WTC11 (cell line): ENCODE measurements around the gene SLC7A4. TPM values are rescaled to one million over a fixed set of nuclear protein-coding genes. Genes with fewer than 3 reads are reported as not detected.

ENCODE experiments used
- ATAC-seq: fragments of 200-7000 bp; cut with Tn5 transposase; 2 replicates; pipeline ENCODE4 v1.10.0; 2021; ENCODE audit warnings: mild to moderate bottlenecking, moderate library complexity
- Bru-seq: library from RNA; stranded (reverse); fragments of 400-500 nt; gene quantifications from one replicate; lab custom pipeline; 2021; lab: Mats Ljungman, UMichigan
- CTCF ChIA-PET: fragments of 300-600 bp; sonication (Branson Sonifier 250); formaldehyde crosslinking; loops from one replicate; lab custom pipeline; 2021; ENCODE audit warnings: antibody characterized with exemption; lab: Charles Lee
- POLR2A ChIA-PET: fragments of 350-600 bp; sonication (Branson Sonifier 250); formaldehyde crosslinking; loops from one replicate; lab custom pipeline; 2021; ENCODE audit warnings: antibody characterized with exemption; lab: Charles Lee
- DNase-seq: peaks from one replicate; pipeline ENCODE4 v3.0.0; 2021; ENCODE audit warnings: low spot score
- H3K27ac Mint-ChIP-seq: 2 replicates; pipeline ENCODE4 v1.8.0; 2021; ENCODE audit warnings: mixed read lengths
- H3K27me3 Mint-ChIP-seq: 2 replicates; pipeline ENCODE4 v1.8.0; 2021; ENCODE audit warnings: low read depth, mild to moderate bottlenecking, moderate library complexity, mixed read lengths
- H3K36me3 Mint-ChIP-seq: 2 replicates; pipeline ENCODE4 v1.8.0; 2021; ENCODE audit warnings: mixed read lengths
- H3K4me1 Mint-ChIP-seq: 2 replicates; pipeline ENCODE4 v1.8.0; 2022; ENCODE audit warnings: mixed read lengths
- H3K4me3 Mint-ChIP-seq: 2 replicates; pipeline ENCODE4 v1.8.0; 2021; ENCODE audit warnings: mild to moderate bottlenecking, moderate library complexity, mixed read lengths
- H3K9me3 Mint-ChIP-seq: 2 replicates; pipeline ENCODE4 v1.8.0; 2021; ENCODE audit warnings: mixed read lengths
- CBFB ChIP-seq: sonication (generic); formaldehyde crosslinking; IDR thresholded peaks from 2 replicates; pipeline ENCODE4 v1.8.1; 2022; ENCODE audit warnings: mild to moderate bottlenecking, low read depth, missing genetic modification reagents
- ESRRA ChIP-seq: sonication (generic); formaldehyde crosslinking; IDR thresholded peaks from 2 replicates; pipeline ENCODE4 v1.8.1; 2022; ENCODE audit warnings: mild to moderate bottlenecking, missing genetic modification reagents, borderline replicate concordance
- FOXJ3 ChIP-seq: sonication (generic); formaldehyde crosslinking; IDR thresholded peaks from 2 replicates; pipeline ENCODE4 v1.9.0; 2021; ENCODE audit warnings: missing genetic modification reagents, mild to moderate bottlenecking, borderline replicate concordance
- HMGXB4 ChIP-seq: sonication (generic); formaldehyde crosslinking; IDR thresholded peaks from 2 replicates; pipeline ENCODE4 v1.8.1; 2023; ENCODE audit warnings: mild to moderate bottlenecking, moderate library complexity, missing genetic modification reagents
- MYBL2 ChIP-seq: sonication (generic); formaldehyde crosslinking; IDR thresholded peaks from 2 replicates; pipeline ENCODE4 v1.8.1; 2023; ENCODE audit warnings: mild to moderate bottlenecking, moderate library complexity, missing genetic modification reagents
- NFYB ChIP-seq: sonication (generic); formaldehyde crosslinking; conservative IDR thresholded peaks from 2 replicates; pipeline ENCODE4 v1.8.0; 2022; ENCODE audit warnings: low read depth, missing genetic modification reagents
- NR2C2 ChIP-seq: sonication (generic); formaldehyde crosslinking; IDR thresholded peaks from 2 replicates; pipeline ENCODE4 v1.8.0; 2022; ENCODE audit warnings: mild to moderate bottlenecking, missing genetic modification reagents
- RELA ChIP-seq: sonication (generic); formaldehyde crosslinking; IDR thresholded peaks from 2 replicates; pipeline ENCODE4 v1.8.1; 2022; ENCODE audit warnings: missing genetic modification reagents, mild to moderate bottlenecking, borderline replicate concordance
- SMAD3 ChIP-seq: sonication (generic); formaldehyde crosslinking; IDR thresholded peaks from 2 replicates; pipeline ENCODE4 v1.8.0; 2022; ENCODE audit warnings: missing genetic modification reagents, mild to moderate bottlenecking, borderline replicate concordance
- SMAD4 ChIP-seq: sonication (generic); formaldehyde crosslinking; IDR thresholded peaks from 2 replicates; pipeline ENCODE4 v1.8.0; 2022; ENCODE audit warnings: mild to moderate bottlenecking, missing genetic modification reagents
- SOX15 ChIP-seq: fragments of 250-450 bp; sonication (Bioruptor Pico); IDR thresholded peaks from 2 replicates; pipeline ENCODE4 v1.9.0; 2021; ENCODE audit warnings: mild to moderate bottlenecking
- SP1 ChIP-seq: sonication (generic); formaldehyde crosslinking; conservative IDR thresholded peaks from 2 replicates; pipeline ENCODE4 v1.8.1; 2022; ENCODE audit warnings: missing genetic modification reagents
- TCF7 ChIP-seq: sonication (generic); formaldehyde crosslinking; IDR thresholded peaks from 2 replicates; pipeline ENCODE4 v1.8.0; 2022; ENCODE audit warnings: mild to moderate bottlenecking, low read depth, missing genetic modification reagents, moderate library complexity
- TEAD4 ChIP-seq: sonication (generic); formaldehyde crosslinking; IDR thresholded peaks from 2 replicates; pipeline ENCODE4 v1.8.0; 2022; ENCODE audit warnings: mild to moderate bottlenecking, missing genetic modification reagents
- ZNF121 ChIP-seq: sonication (generic); formaldehyde crosslinking; IDR thresholded peaks from 2 replicates; pipeline ENCODE4 v1.8.0; 2023; ENCODE audit warnings: missing genetic modification reagents
- ZNF281 ChIP-seq: sonication (generic); formaldehyde crosslinking; IDR thresholded peaks from 2 replicates; pipeline ENCODE4 v1.8.0; 2023; ENCODE audit warnings: mild to moderate bottlenecking, missing genetic modification reagents
- ZNF317 ChIP-seq: sonication (generic); formaldehyde crosslinking; IDR thresholded peaks from 2 replicates; pipeline ENCODE4 v1.8.1; 2023; ENCODE audit warnings: low read depth, mild to moderate bottlenecking, moderate library complexity, missing genetic modification reagents, borderline replicate concordance
- ZNF512 ChIP-seq: sonication (generic); formaldehyde crosslinking; IDR thresholded peaks from 2 replicates; pipeline ENCODE4 v1.8.1; 2022; ENCODE audit warnings: missing genetic modification reagents, borderline replicate concordance
- long read RNA-seq, 3 experiments: library from RNA in 1 of 3; library from capped mRNA in 1 of 3; library from polyadenylated mRNA in 1 of 3; unstranded in 2 of 3; stranded (forward) in 1 of 3; transcript quantifications; one replicate each; pipeline ENCODE4 v2.0.0, GENCODE V29; 2021
- total RNA-seq: library from RNA; stranded (reverse); gene quantifications from 3 replicates; pipeline ENCODE4 v1.2.3, GENCODE V29; 2021
- TF ChIP-seq, protein P1 (sequence below): sonication (generic); formaldehyde crosslinking; IDR thresholded peaks from 2 replicates; pipeline ENCODE4 v1.8.1; 2022; ENCODE audit warnings: mild to moderate bottlenecking, missing genetic modification reagents, moderate library complexity, borderline replicate concordance
- TF ChIP-seq, protein P2 (sequence below): sonication (generic); formaldehyde crosslinking; IDR thresholded peaks from 2 replicates; pipeline ENCODE4 v1.8.0; 2022; ENCODE audit warnings: mild to moderate bottlenecking, missing genetic modification reagents

Gene SLC7A4, protein sequence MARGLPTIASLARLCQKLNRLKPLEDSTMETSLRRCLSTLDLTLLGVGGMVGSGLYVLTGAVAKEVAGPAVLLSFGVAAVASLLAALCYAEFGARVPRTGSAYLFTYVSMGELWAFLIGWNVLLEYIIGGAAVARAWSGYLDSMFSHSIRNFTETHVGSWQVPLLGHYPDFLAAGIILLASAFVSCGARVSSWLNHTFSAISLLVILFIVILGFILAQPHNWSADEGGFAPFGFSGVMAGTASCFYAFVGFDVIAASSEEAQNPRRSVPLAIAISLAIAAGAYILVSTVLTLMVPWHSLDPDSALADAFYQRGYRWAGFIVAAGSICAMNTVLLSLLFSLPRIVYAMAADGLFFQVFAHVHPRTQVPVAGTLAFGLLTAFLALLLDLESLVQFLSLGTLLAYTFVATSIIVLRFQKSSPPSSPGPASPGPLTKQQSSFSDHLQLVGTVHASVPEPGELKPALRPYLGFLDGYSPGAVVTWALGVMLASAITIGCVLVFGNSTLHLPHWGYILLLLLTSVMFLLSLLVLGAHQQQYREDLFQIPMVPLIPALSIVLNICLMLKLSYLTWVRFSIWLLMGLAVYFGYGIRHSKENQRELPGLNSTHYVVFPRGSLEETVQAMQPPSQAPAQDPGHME
- total RNA-seq = 0.21 to 0.50 TPM (median 0.37 TPM) in 3 replicates
- Bru-seq, nascent RNA = not detected
- long read RNA-seq, experiment 1 = 0 reads
- long read RNA-seq, experiment 2 = 0 reads
- long read RNA-seq, experiment 3, partial matches to known transcripts = 0 of 1 reads
- long read RNA-seq, experiment 3, other reads (novel, unspliced or antisense) = 1 of 1 reads

DNA sequence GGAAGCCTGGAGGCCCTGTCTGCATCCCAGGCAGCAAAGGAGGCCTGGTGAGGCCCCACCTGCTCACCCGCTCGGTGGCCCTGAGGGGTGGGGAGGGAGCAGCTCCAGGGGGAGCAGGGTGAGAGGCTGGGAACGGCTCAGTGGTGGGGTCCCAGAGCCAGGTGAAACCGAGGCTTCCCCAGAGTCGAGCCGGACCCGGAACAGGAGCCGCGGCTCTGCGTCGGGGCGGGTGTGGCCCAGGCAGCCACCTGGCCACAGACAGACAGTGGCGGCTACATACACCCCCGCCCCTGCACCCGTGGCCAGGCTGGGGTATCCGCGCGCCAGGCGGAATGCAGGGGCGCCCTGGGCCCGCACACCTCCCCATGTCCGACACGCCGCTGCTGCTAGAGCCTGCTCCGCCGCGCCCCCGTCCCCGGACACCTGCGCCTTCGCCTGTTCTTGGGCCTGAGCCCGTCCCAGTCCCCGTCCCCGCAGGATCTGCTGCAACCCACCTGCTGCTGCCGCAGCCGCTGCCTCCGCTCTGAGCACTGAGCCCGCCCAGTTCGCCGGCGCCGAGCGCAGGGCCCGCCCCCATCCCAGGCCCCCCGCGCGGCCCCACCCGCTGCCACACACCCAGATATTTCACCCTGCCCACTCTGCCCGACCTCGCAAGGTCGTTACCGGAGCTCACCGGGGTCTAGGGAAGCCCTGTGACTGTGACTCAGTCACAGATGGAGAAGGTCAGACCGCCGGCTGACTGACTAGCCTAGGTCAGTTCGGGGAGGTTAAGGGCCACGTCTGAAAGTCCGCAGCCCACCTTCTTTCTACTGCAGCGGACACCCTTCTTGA, at the start of gene SLC7A4:
Gene SLC7A4 (minus strand): TSS at position 525 of the 831 bp plus-strand sequence. CDS start 749 bp downstream, outside the sequence.
- TF ChIP-seq SMAD3 (CRISPR knock-in tag) = no peak
- TF ChIP-seq TCF7 (CRISPR knock-in tag) = 0 out of 2 replicates have a peak, but pooled peaks have one; percentile 66
- peak; percentile 49 for TF ChIP-seq SP1 (CRISPR knock-in tag)
- no peak for TF ChIP-seq HMGXB4
- TF ChIP-seq NFYB (CRISPR knock-in tag) = 0 out of 2 replicates have a peak, but pooled peaks have one; percentile 19
- no peak for TF ChIP-seq TEAD4 (CRISPR knock-in tag)
- no peak for TF ChIP-seq FOXJ3 (CRISPR knock-in tag)
- no peak for TF ChIP-seq SOX15 (CRISPR knock-in tag)
- TF ChIP-seq ZNF512 (CRISPR knock-in tag) = no peak
- TF ChIP-seq, protein P1, sequence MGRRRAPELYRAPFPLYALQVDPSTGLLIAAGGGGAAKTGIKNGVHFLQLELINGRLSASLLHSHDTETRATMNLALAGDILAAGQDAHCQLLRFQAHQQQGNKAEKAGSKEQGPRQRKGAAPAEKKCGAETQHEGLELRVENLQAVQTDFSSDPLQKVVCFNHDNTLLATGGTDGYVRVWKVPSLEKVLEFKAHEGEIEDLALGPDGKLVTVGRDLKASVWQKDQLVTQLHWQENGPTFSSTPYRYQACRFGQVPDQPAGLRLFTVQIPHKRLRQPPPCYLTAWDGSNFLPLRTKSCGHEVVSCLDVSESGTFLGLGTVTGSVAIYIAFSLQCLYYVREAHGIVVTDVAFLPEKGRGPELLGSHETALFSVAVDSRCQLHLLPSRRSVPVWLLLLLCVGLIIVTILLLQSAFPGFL (CRISPR knock-in tag) = no peak
- TF ChIP-seq, protein P2, sequence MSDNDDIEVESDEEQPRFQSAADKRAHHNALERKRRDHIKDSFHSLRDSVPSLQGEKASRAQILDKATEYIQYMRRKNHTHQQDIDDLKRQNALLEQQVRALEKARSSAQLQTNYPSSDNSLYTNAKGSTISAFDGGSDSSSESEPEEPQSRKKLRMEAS (CRISPR knock-in tag) = peak; percentile 50; the same call in 1 of the 2 replicates
- no peak for TF ChIP-seq ZNF121 (CRISPR knock-in tag)
- TF ChIP-seq ESRRA = no peak
- 0 out of 2 replicates have a peak, but pooled peaks have one; percentile 36 for TF ChIP-seq RELA (CRISPR knock-in tag)
- 0 out of 2 replicates have a peak, but pooled peaks have one; percentile 38 for TF ChIP-seq MYBL2 (CRISPR knock-in tag)
- TF ChIP-seq NR2C2 (CRISPR knock-in tag) = no peak
- TF ChIP-seq ZNF281 (CRISPR knock-in tag) = peak; percentile 38; the same call in 1 of the 2 replicates
- TF ChIP-seq SMAD4 (CRISPR knock-in tag) = no peak
- no peak for TF ChIP-seq ZNF317 (CRISPR knock-in tag)
- TF ChIP-seq CBFB (CRISPR knock-in tag) = no peak
- Mint-ChIP-seq H3K36me3 (no peaks in the 10 kb centered on the region), H3K27me3 (peaks cover 33% of the 10 kb centered on the region), H3K4me1 (peaks cover 6% of the 10 kb centered on the region), H3K9me3 (no peaks in the 10 kb centered on the region), H3K27ac (no peak within 1 kb of the TSS), H3K4me3 (peak within 1 kb of the TSS; percentile 68)
- DNase-seq = peak; percentile 63
- ATAC-seq = peak; percentile 75
- CTCF ChIA-PET = interaction anchor here (0.6 to 2.1 kb wide), 4 partner anchors 11 to 141 kb away, joined by 3 to 16 read pairs (median 4); no protein-coding TSS in a partner anchor
- POLR2A ChIA-PET = interaction anchor here (0.9 kb wide), 1 partner anchor 33 kb away, joined by 5 read pairs; no protein-coding TSS in a partner anchor
